AG09309 (cell line): Measurements from ENCODE around the gene AP5Z1.

Source experiments
- DNase-seq: peaks from one replicate; pipeline ENCODE4 v3.0.0-alpha.2; 2010; ENCODE audit warnings: low read depth
- H3K4me3 ChIP-seq: 2 replicates; pipeline ENCODE4 v1.5.1; 2011; ENCODE audit warnings: mild to moderate bottlenecking, low read depth, low read length, moderate library complexity; ENCODE audit not compliant: control insufficient read depth
- CTCF ChIP-seq: IDR thresholded peaks from 2 replicates; pipeline ENCODE4 v1.5.1; 2011; ENCODE audit warnings: mild to moderate bottlenecking, low read depth, low read length, inconsistent platforms; ENCODE audit not compliant: insufficient read depth, control insufficient read depth; ENCODE audit errors: missing control alignments

Gene AP5Z1

GRCh38 chr7:4830176-4830575 is 54.8 kb downstream of the AP5Z1 start:
- no peak overlapping the region for H3K4me3 ChIP-seq
- no peak for DNase-seq
- TF ChIP-seq CTCF, result peak; percentile 55

- DNase-seq, result no peak
- TF ChIP-seq CTCF, result no peak
- H3K4me3 ChIP-seq, result no peak overlapping the region
These were observed 56.5 kb downstream of the AP5Z1 start for GRCh38 chr7:4831723-4832495.

DNA sequence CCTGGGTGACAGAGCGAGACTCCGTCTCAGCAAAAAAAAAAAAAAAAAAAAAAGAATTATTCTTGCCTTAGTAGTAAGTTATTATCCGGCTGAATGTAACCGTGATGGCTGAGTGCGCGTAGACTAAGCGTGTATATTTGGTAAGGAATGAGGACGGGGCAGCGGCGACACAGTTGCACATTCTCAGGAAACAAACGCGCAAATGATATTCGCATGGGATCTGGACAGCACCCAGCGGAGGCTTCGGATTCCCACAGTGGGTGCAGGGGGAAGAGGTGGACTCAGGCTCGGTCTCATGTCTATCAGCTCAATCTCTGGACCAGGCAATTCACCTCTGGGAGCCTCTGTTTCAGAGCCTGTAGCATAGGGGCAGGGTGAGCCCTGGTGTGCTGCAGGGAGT is 57.3 kb downstream of the AP5Z1 start:
- DNase-seq, result no peak
- TF ChIP-seq CTCF, result no peak
- no peak overlapping the region for H3K4me3 ChIP-seq

DNA sequence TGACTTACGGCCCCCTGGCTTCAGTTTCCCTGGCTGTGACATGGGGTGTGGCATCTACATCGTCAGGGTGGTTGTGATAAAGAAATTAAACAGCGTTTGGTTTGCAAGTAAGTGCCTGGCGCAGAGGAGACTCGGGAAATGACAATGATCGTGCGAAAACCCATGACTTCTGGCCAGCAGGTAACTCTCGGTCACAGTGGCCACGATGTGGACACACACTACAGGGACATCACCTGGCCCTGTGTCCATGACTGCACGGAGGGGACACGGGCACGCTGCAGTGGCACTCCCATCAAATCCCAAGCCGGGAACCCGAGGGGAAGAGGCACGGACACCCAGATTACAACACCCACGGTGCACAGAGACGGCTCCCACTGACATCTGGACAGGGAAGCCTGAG is 57.8 kb downstream of the AP5Z1 start:
- no peak for TF ChIP-seq CTCF
- no peak overlapping the region for H3K4me3 ChIP-seq
- DNase-seq, result no peak

- no peak for DNase-seq
- H3K4me3 ChIP-seq, result no peak overlapping the region
- no peak for TF ChIP-seq CTCF
These were observed 58.5 kb downstream of the AP5Z1 start for GRCh38 chr7:4833691-4834600.

- no peak overlapping the region for H3K4me3 ChIP-seq
- DNase-seq, result no peak
- TF ChIP-seq CTCF, result no peak
These were observed 59.4 kb downstream of the AP5Z1 start for GRCh38 chr7:4834601-4835397.
